Choroid plexus epithelial cell (primary cell): ENCODE data around the gene GPR162.
"Not testable (repeated sequence)": the region's sequence is repeated elsewhere in the genome, so short reads cannot be mapped to it uniquely, and the experiment has no call there.

ENCODE experiments used
- DNase-seq: peaks from one replicate; pipeline ENCODE4 v3.0.0-alpha.2; 2010; ENCODE audit warnings: low read depth
- H3K4me3 ChIP-seq: 2 replicates; pipeline ENCODE4 v1.5.1; 2011; ENCODE audit warnings: low read depth, mild to moderate bottlenecking, control low read depth, low read length, moderate library complexity
- CTCF ChIP-seq: conservative IDR thresholded peaks from 2 replicates; pipeline ENCODE4 v1.5.1; 2011; ENCODE audit warnings: low read depth, mild to moderate bottlenecking, control low read depth, inconsistent platforms, low read length, moderate library complexity

Gene GPR162

GRCh38 chr12:6866163-6866919, 44.7 kb downstream of the GPR162 start:
- DNase-seq: peak; percentile 4
- TF ChIP-seq CTCF: no peak
- H3K4me3 ChIP-seq: peak overlapping the region; percentile 91

GRCh38 chr12:6866920-6867412, 45.3 kb downstream of the GPR162 start:
- H3K4me3 ChIP-seq: peak overlapping the region; percentile 91
- no peak for DNase-seq
- TF ChIP-seq CTCF: no peak

GRCh38 chr12:6867413-6868210, 46.0 kb downstream of the GPR162 start, which contains the start of gene TPI1:
Gene TPI1 (plus strand): TSS chr12:6867531. CDS start chr12:6867567, 36 bp downstream.
- no peak for TF ChIP-seq CTCF

GRCh38 chr12:6868211-6869048, 46.8 kb downstream of the GPR162 start:
- peak; percentile 38 for DNase-seq
- peak; percentile 47 for TF ChIP-seq CTCF
- H3K4me3 ChIP-seq: peak overlapping the region; percentile 91

More at GRCh38 chr12:6867413-6868210, 46.0 kb downstream of the GPR162 start, which contains the start of gene TPI1:
- H3K4me3 ChIP-seq: peak within 1 kb of the TSS; percentile 91
- DNase-seq: peak; percentile 84

- H3K4me3 ChIP-seq: peak overlapping the region; percentile 91
- peak; percentile 90 for TF ChIP-seq CTCF
Observed at GRCh38 chr12:6869049-6870021, 47.7 kb downstream of the GPR162 start.

GRCh38 chr12:6870304-6870703, 48.7 kb downstream of the GPR162 start:
- not testable (repeated sequence) for H3K4me3 ChIP-seq, DNase-seq

More at GRCh38 chr12:6869049-6870021, 47.7 kb downstream of the GPR162 start:
- DNase-seq: peak; percentile 81
